Stimulated activated CD4-positive, alpha-beta T cell treated with anti-CD3 and anti-CD28 coated beads, Interleukin-15, amount 100 ng/mL, for 48 hours (primary cell): Measurements from ENCODE around the gene SLC13A3.

ENCODE experiments used
- DNase-seq, 2 donors: peaks; one replicate each; pipeline ENCODE4 v3.0.0-alpha.2; 2020; ENCODE audit warnings: low read depth in 2 of 2

The SLC13A3 gene, protein sequence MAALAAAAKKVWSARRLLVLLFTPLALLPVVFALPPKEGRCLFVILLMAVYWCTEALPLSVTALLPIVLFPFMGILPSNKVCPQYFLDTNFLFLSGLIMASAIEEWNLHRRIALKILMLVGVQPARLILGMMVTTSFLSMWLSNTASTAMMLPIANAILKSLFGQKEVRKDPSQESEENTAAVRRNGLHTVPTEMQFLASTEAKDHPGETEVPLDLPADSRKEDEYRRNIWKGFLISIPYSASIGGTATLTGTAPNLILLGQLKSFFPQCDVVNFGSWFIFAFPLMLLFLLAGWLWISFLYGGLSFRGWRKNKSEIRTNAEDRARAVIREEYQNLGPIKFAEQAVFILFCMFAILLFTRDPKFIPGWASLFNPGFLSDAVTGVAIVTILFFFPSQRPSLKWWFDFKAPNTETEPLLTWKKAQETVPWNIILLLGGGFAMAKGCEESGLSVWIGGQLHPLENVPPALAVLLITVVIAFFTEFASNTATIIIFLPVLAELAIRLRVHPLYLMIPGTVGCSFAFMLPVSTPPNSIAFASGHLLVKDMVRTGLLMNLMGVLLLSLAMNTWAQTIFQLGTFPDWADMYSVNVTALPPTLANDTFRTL

DNA sequence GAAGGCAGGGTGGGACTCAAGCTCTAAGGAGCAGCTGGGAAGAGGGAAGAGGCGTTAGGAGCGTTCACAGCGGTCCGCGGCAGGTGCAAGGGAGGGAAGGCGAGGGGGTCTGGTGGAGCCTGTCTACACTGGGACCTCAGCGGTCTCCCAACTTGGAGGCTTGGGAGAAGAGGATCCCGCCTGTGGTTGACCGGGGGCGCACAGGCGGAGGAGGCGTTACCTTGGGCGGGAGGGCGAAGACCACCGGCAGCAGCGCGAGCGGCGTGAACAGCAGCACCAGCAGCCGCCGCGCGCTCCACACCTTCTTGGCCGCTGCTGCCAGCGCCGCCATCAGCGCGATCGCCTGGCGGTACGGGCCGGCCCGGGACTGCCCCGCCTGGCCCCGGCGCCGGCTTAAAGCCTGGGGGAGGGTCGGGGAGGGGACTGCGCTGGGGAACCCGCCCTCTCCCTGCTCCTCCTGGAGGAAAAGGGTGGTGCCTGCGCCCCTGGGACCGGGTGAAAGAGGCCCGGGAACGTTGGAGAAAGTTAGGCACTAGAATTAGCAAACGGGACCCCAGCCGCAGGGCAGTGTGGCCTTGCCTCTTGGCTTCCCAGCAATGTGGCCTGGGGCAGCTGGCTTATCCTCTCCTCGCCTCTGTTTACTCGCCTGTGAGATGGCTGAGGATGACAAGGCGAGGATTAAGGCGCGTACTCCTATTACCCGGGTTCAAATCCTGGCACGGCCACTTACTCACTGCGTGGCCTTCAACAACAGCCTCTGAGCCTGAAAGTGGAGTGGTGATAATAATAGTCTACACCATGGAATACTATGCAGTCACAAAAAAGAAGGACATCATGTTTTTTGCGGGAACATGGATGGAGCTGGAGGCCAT lies at the start of gene SLC13A3:
Gene SLC13A3 (minus strand): TSS at position 369 of the 872 bp plus-strand sequence. CDS start 38 bp downstream, at position 331.
- DNase-seq, result no peak

DNA sequence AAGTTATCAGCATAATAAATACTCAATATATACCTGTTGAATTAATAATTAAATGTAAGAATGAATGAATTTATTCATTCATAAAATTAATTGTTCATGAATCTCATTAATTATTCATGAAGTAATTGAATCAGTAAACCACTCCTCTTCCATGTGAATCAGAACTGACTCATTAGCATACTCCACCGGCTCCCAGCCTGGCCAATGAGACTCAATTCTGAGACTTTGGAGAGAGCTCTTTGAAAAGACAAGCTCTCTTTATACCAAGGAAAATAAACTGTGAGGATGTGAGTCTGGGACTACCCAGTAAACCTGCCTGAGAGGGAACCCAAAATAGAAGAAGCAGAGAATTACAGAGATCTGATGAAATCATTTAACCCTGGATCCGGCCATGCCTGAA lies 49.8 kb upstream of the SLC13A3 start:
- DNase-seq, result no peak

- DNase-seq, result no peak
Measured at GRCh38 chr20:46700481-46700880, 49.2 kb upstream of the SLC13A3 start.

DNA sequence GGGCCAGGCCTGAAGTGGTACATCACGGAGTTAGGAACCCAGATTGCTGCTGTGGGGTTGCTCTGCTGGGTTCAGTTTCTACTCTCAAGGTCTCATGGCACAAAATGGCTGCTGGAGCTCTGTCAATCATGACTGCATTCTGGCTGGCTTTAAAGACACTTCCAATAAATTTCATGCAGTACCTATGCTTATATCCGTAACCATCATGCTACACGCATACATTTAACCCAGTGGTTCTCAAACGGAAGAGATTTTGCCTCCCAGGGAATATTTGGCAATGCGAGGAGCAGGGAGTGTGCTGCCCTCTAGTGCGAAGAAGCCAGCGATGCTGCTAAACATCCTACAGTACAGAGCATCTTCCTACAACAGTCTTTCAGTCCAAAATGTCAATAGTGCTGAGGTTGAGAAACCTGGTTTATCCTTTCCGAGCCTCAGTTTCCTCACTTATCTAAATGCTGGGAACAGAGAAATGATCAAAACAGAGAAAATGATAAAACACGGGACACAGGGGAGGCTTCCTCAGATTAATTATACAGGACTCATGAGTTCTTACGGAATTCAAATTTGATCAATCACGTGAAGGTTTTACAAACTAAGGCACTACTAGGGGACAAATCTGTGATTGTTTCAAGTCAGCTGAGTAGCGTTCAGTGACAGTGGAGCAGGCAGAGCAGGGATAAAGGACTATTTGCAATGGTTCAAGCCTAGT lies 48.5 kb upstream of the SLC13A3 start:
- DNase-seq, result no peak

- no peak for DNase-seq
Measured at GRCh38 chr20:46698788-46699187, 47.5 kb upstream of the SLC13A3 start.

DNA sequence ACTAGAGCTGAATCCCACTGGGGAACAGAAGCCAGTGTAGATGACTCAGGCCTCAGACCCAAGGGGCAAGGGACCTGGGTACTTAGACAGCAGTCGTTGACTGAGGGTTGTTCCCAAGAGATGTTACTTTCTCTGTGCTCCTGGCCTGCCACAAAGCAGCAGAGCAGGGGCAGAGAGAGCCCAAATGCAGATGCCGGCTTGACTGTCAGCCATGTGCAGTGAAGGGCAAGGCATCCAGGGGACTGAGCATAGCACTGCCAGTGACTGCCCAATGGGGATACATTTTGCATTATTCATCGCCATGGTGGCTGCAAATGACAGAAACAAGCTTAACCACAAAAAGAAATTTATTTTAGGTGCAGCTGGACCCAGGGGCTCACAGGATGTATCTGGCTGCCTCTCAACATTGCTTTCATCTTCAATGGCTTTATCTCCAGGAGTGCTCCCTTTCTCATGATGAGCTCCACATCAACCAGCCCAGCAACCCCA lies 45.6 kb upstream of the SLC13A3 start:
- DNase-seq, result no peak

GRCh38 chr20:46695892-46696291 lies 44.6 kb upstream of the SLC13A3 start:
- no peak for DNase-seq

DNA sequence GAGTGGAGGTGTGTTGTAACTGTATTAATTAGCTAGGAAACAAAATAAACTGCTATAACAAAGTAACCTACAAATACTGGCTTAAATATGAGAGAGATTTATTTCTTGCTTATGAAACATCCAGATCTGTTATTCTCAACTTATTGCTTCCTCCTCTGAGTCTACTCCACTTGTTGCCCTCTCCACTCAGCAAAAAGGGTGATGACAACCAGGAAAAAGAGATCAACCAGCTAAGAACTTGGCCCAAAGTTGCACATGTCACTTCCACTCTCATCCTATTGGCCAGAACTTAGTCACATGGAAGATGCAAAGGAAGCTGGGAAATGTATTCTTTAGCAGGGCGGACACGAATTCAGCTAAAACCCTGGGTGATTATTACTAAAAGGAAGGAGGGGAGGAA lies 43.2 kb upstream of the SLC13A3 start:
- DNase-seq, result no peak

DNA sequence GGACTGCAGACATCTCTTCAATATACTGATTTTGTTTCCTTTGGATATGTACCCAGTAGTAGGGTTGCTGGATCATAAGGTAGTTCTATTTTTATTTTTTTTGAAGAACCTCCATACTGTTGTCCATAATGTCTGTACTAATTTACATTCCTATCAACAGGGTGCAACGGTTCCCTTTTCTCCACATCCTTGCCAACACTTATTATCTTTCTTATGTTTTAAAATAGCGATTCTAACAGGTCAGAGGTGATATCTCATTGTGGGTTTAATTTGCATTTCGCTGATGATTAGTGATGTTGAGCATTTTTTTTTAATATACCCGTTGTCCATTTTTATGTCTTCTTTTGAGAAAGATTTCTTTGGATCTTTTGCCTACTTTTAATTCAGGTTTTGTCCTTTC lies 39.9 kb upstream of the SLC13A3 start:
- no peak for DNase-seq

DNA sequence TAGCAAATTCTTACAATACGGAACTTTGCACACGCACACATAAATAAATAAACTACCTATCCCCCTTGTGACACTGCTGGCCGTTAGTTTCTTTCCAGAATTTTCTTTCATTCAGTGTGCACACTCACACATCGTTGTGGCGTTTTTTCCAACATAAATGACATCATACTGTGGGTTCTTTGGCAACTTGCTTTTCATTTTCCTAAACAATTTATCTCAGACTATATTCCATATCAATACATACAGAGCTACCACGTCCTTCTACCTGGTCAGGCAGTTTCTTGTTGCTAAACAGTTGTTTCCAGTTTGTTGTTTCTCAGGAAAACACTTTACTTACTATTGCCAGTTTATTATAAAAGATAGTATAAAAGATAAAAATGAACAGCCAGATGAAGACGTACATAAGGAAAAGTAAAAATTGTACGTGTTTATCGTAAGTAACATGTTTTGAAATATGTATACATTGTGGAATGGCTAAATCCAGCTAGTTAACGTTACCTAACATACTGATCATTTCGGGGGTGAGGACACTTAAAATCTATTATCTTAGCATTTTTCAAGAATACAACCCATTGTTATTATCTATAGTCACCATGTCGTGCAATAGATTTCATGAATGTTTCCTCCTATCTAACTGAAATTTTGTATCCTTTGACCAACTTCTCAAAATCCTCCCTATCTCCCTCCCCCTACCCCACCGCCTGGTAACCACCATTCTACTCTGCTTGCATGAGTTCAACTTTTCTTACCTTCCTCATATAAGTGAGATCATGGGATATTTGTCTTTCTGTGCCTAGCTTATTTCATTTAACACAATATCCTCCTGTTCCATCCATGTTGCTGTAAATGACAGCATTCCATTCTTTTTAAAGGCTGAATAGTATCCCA lies 39.2 kb upstream of the SLC13A3 start:
- DNase-seq, result no peak

GRCh38 chr20:46689754-46690085 lies 38.5 kb upstream of the SLC13A3 start:
- no peak for DNase-seq

DNA sequence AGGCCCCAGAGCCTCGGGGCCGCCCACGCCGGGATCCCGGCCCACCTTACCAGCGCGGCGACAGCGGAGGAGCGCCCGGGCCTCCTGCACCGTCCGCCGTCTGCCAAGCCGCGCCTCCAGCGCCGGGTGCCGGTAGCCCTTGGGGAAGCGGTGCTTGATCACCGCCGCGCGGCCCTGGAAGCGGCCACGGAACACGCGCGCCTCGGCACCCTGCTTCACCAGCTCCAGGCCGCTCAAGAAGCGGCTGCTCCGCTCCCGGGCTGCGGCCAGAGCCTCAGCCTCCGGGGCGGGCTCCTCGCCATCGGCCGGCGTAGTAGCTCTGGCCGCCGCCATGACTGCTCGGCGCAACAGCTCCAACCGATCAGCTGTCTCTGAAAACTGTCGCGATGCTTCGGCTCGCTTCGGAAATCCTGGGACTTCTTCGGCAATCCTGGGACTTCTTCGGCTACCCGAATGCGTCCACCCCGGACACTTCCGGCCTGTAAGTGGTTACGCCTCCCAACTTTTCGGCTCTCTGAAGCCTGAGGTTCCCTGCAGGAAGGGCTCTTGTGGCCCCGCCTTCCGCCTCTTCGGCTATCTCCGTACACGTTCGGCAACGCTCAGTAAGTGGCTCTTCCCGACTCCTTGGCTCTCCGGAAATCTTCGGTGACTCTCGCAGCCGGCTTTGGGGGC lies 38.0 kb upstream of the SLC13A3 start, which contains the start of gene TP53RK:
Gene TP53RK (minus strand): TSS at position 363 of the 672 bp plus-strand sequence. CDS start 30 bp downstream, at position 333.
- peak; percentile 94 to 96 for DNase-seq

GRCh38 chr20:46688151-46689081 lies 37.2 kb upstream of the SLC13A3 start:
- DNase-seq, result no peak

DNA sequence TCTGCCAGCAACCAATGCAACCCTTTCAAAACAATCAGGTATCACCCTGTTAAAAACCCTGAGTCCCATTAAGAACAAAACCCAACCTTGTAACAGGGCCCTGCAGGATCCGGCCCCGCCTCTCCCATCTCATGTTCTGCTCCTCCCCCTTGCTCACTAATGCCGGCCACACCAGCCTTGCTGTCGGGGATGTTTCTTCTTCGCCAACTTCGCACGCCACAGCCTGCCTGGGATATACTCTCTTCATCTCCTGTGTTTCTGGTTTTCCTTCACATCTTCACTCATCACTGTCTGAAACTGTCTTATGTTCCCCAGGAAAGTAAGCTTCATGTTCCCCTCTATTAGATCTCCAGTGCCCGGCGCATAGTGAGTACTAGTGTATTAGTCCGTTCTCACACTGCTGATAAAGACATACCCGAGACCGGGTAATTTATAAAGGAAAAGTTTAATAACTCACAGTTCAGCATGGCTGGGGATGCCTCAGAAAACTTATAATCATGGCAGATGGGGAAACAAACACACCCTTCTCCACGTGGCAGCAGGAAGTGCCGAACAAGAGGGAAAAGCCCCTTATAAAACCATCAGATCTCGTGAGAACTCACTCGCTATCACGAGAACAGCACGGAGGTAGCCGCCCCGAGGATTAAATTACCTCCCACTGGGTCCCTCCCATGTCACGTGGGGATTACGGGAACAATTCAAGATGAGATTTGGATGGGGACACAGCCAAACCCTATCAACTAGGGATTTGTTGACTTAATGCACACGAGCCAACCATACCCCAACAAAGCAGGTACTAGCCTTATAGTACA lies 32.9 kb upstream of the SLC13A3 start:
- no peak for DNase-seq

DNA sequence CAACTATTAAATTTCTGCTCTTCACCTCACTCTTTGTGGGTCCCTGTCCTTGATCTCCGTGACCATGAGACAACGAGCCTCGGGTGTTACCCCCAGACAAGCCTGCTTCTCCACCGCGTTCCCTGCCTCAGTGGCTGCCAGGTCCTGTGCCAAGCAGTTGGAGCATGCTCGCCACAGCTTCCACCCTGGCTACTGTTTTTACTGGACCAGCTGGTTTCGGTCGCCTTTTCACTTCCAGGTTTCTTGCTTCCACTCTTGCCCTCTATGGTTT lies 32.3 kb upstream of the SLC13A3 start:
- no peak for DNase-seq

DNA sequence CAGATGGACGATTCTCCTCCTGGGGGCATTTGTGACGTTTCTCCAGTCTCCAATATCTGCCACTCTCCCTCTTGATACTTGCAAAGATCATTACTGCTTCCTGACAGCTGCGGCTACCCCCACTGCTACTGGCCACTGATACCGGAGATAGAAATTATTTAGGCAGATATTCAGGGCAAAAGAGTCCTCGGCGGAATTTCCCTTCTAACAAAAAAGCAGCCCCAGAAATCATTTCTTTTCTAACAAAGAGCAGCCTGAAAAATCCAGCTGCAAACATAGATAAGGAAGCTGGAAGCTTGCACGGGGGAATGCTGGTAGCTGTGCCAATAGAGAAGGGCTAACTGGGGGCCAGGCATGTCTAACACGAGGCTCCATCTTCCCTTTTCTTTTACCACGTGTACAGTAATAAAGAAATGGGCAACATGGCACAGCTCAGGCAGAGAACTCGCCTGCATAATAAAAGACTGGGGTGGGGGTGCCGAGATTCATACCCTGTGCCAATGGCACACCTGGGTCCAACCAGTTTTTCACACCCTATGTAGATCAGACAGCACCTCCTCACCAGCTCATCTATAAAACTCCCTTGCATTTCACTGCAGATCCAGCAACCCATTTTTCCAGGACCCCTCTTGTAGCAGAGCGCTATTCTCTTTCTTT lies 31.9 kb upstream of the SLC13A3 start:
- no peak for DNase-seq

DNA sequence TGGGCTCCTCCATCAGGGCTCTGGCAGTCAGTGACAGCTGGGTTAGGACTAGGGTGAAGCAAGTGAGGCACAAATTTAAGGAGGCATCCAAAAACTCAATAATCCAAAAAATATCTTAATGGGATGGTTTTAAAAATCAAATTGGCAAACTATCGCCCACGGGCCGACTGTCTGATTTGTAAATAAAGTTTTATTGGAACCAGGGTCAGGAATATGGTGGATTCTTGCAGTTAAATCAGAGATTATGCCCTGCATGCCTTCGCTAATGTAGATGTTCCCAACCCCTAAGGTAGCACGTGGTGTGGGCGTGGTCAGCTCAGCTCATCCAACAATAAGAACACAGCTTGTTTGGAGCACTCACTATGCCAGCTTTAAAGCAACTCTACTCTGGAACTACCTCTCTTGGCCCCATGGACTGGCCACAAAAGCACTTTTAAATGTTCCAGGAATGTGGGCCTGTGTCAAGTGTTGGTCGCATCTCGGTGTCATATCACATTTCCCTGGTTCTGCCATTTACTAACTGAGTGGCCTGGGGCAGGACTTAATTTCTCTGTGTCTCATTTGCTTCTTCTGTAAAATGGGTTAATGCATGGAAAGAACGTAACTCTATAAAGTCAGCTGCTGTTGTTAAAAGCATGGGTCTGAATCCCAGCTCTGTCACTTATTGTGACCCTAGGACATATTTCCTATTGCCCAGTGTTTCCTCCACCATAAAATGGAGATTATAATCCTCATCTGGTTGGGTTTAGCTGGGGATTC lies 31.0 kb upstream of the SLC13A3 start:
- no peak for DNase-seq
